Activated CD8-positive, alpha-beta T cell treated with anti-CD3 and anti-CD28 coated beads for 36 hours (primary cell): Measurements from ENCODE around the gene INSL3. TPM values are rescaled to one million over a fixed set of nuclear protein-coding genes. Genes with fewer than 3 reads are reported as not detected.
"Not testable (repeated sequence)": the region's sequence is repeated elsewhere in the genome, so short reads cannot be mapped to it uniquely, and the experiment has no call there.

Experiments used
- ATAC-seq: fragments of 200-7000 bp; cut with Tn5 transposase; one replicate; pipeline ENCODE4 v1.10.0; 2021; ENCODE audit warnings: mild to moderate bottlenecking, moderate library complexity
- CTCF ChIA-PET: fragments of 350-600 bp; sonication (Branson Sonifier 250); formaldehyde crosslinking; loops from one replicate; lab custom pipeline; 2021; ENCODE audit warnings: antibody characterized with exemption; lab: Charles Lee
- POLR2A ChIA-PET: fragments of 350-600 bp; sonication (Branson Sonifier 250); formaldehyde crosslinking; loops from one replicate; lab custom pipeline; 2021; ENCODE audit warnings: antibody characterized with exemption; lab: Charles Lee
- DNase-seq: peaks from one replicate; pipeline ENCODE4 v3.0.0-alpha.2; 2020
- H3K27ac Mint-ChIP-seq: one replicate; pipeline ENCODE4 v1.8.0; 2021; ENCODE audit warnings: mild to moderate bottlenecking, mixed read lengths
- H3K27me3 Mint-ChIP-seq: one replicate; pipeline ENCODE4 v1.8.0; 2021; ENCODE audit warnings: mixed read lengths
- H3K36me3 Mint-ChIP-seq: one replicate; pipeline ENCODE4 v1.8.0; 2021; ENCODE audit warnings: low read depth, mixed read lengths
- H3K4me1 Mint-ChIP-seq: one replicate; pipeline ENCODE4 v1.8.0; 2021; ENCODE audit warnings: low read depth, mixed read lengths
- H3K4me3 Mint-ChIP-seq: one replicate; pipeline ENCODE4 v1.8.0; 2021; ENCODE audit warnings: mild to moderate bottlenecking, moderate library complexity, mixed read lengths
- H3K9me3 Mint-ChIP-seq: one replicate; pipeline ENCODE4 v1.8.0; 2021; ENCODE audit warnings: mixed read lengths
- intact Hi-C: fragments of 100-400 bp; cut with micrococcal nuclease; formaldehyde crosslinking; loops from one replicate; pipeline ENCODE4 v1.10.0; 2022
- total RNA-seq, 2 experiments: library from RNA; stranded (reverse); gene quantifications; one replicate each; pipeline ENCODE4 v1.2.3, GENCODE V29; 2021
- TF ChIP-seq, protein P1 (sequence below): fragments of 200-600 bp; IDR thresholded peaks from one replicate; pipeline ENCODE4 v1.8.0; 2022; ENCODE audit warnings: antibody characterized with exemption, mild to moderate bottlenecking

Gene INSL3
- total RNA-seq, 2 experiments from 2014 or later, result 5.9 to 6.9 TPM

DNA sequence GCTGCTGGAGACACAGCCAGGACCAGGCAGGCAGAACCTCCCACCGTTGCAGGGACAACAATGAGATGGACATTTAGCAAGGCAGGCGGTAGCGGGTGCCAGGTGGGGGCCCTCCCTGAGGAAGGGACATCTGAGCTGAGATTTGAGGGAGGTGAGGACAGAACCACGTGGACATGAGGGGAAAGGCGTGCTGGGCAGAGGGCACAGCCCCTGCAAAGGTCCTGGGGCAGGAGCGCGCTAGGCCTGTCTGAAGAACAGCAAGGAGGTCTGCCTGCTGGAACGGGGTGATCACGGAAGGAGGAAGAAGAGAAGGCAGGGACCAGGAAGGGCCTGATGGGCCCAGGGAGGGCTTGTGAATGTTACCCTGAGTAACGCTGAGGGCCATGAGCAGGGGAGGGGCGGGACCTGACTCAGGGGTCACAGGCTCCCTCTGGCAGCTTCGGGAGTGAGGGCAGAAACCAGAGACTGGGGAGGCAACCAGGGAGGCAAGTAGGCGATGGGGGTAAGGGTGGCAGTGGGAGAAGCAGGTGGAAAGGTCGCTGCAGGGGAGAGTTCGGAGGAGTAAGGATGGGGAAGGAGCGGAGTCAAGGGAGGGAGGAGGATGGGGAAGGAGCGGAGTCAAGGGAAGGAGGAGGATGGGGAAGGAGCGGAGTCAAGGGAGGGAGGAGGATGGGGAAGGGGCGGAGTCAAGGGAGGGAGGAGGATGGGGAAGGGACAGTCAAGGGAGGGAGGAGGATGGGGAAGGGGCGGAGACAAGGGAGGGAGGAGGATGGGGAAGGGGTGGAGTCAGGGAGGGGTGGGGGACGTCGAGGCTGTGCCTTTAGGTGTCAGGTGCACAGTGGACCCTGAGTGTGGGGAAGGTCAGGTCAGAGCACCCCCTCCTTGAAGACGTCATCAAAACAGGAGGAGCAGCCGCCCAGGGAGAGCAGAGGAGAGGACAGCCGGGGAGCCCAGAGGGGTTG lies 42.1 kb downstream of the INSL3 start:
- H3K9me3 Mint-ChIP-seq, result no peaks in the 10 kb centered on the region
- CTCF ChIA-PET, result no interaction called here
- peak overlapping the region; percentile 59 for H3K27ac Mint-ChIP-seq
- H3K4me1 Mint-ChIP-seq, result peaks cover 29% of the 10 kb centered on the region
- POLR2A ChIA-PET, result interaction anchor here (1.5 kb wide), 1 partner anchor 153 kb away, joined by 3 read pairs; the partner anchor contains the start of gene CCDC124
- no peak for ATAC-seq
- TF ChIP-seq, protein P1, sequence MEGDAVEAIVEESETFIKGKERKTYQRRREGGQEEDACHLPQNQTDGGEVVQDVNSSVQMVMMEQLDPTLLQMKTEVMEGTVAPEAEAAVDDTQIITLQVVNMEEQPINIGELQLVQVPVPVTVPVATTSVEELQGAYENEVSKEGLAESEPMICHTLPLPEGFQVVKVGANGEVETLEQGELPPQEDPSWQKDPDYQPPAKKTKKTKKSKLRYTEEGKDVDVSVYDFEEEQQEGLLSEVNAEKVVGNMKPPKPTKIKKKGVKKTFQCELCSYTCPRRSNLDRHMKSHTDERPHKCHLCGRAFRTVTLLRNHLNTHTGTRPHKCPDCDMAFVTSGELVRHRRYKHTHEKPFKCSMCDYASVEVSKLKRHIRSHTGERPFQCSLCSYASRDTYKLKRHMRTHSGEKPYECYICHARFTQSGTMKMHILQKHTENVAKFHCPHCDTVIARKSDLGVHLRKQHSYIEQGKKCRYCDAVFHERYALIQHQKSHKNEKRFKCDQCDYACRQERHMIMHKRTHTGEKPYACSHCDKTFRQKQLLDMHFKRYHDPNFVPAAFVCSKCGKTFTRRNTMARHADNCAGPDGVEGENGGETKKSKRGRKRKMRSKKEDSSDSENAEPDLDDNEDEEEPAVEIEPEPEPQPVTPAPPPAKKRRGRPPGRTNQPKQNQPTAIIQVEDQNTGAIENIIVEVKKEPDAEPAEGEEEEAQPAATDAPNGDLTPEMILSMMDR, result no peak
- intact Hi-C loops, result no loop called here
- no peak overlapping the region for H3K4me3 Mint-ChIP-seq
- H3K36me3 Mint-ChIP-seq, result peaks cover 32% of the 10 kb centered on the region
- no peaks in the 10 kb centered on the region for H3K27me3 Mint-ChIP-seq
- no peak for DNase-seq

DNA sequence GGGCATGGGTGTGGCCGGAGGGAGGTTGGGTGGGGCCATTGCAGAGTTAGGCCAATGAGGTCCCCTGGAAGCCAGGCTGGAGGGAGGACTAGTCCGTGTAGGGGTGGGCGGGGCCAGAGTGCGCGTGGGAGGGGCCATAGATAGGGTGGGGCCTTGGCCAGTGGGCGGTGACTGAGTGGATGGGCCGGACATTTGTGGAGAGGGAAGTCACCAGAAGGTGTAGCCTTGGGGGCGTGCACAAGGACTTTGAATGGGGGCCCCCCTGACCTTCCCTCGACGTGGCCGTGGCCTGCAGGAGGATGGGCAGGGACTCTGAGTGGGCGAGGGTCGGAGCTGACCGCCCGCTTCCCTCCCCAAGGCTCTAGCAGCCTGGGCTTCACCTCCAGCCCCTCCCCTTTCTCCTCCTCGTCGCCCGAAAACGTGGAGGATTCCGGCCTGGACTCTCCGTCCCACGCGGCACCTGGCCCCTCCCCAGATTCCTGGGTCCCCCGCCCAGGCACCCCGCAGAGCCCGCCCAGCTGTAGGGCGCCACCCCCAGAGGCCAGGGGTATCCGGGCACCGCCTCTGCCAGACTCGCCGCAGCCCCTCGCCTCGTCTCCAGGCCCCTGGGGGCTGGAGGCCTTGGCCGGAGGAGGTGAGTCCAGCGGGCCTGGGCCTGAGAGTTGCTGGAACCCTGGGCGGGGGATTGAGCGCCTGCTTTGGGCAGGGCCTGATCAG lies 42.9 kb downstream of the INSL3 start:
- H3K4me3 Mint-ChIP-seq, result no peak overlapping the region
- H3K4me1 Mint-ChIP-seq, result peaks cover 29% of the 10 kb centered on the region
- peak; percentile 68 for ATAC-seq
- no peak overlapping the region for H3K27ac Mint-ChIP-seq
- ChIA-PET CTCF (no interaction called here), POLR2A (interaction anchor here (1.5 kb wide), 1 partner anchor 154 kb away, joined by 3 read pairs; the partner anchor contains the start of gene CCDC124)
- intact Hi-C loops, result no loop called here
- peaks cover 30% of the 10 kb centered on the region for H3K36me3 Mint-ChIP-seq
- no peaks in the 10 kb centered on the region for H3K9me3 Mint-ChIP-seq
- TF ChIP-seq, protein P1, result no peak
- peak; percentile 75 for DNase-seq
- no peaks in the 10 kb centered on the region for H3K27me3 Mint-ChIP-seq

DNA sequence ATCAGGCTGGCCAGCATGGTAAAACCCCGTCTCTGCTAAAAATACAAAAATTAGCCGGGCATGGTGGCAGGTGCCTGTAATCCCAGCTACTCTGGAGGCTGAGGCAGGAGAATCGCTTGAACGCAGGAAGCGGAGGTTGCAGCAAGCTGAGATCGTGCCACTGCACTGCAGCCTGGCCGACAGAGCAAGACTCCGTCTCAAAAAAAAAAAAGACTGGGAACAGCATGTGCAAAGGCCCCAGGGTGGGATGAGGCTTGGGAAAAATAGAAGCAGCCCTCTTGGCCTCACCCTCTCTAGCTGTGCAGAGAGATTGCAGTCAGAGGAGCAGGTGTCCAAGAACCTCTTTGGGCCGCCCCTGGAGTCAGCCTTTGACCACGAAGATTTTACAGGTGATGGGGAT lies 43.5 kb downstream of the INSL3 start:
- H3K27ac Mint-ChIP-seq, DNase-seq, intact Hi-C loops, H3K9me3 Mint-ChIP-seq, H3K27me3 Mint-ChIP-seq, H3K4me3 Mint-ChIP-seq, ATAC-seq: not testable (repeated sequence)
- Mint-ChIP-seq H3K36me3 (peaks cover 31% of the 10 kb centered on the region), H3K4me1 (peaks cover 29% of the 10 kb centered on the region)
- ChIA-PET CTCF (interaction anchor here (2.7 kb wide), 1 partner anchor 73 kb away, joined by 15 read pairs; no protein-coding TSS in a partner anchor), POLR2A (interaction anchor here (1.5 kb wide), 1 partner anchor 155 kb away, joined by 3 read pairs; the partner anchor contains the start of gene CCDC124)

DNA sequence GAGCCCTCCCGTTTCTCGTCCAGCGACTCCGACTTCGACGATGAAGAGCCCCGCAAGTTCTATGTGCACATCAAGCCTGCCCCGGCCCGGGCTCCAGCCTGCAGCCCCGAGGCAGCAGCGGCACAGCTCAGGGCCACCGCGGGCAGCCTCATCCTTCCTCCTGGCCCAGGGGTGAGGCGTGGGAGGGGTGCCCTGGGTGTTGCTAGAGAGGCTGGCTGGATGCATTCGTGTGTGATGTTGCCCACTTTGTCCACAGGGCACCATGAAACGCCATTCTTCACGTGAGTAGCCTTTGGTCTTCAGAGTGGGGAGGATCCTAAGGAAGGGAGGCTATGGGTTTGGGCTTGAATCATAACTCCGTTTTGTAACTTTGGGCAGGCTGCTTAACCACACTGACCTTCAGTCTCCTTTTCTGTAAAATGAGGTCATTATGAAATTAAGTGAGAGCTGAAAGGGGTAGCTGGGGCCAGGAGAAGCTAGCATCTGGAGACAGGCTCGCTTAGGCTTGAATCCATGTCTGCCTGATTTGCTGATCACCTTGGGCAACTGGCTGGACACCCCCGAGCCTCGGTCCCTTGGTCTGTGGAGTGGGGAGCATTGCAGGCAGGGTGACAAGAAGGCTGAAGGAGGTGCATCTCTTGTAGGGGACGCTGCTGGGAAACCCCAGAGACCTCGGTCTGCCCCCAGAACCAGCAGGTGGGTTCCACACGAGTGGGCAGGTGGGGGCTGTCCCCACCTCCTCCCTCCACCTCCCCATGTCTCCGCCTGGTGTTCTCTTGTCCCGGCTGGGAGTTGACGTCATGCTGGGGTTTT lies 45.1 kb downstream of the INSL3 start:
- DNase-seq (peak; percentile 48), ATAC-seq (peak; percentile 54)
- ChIA-PET CTCF (interaction anchor here (1.5 to 2.7 kb wide), 4 partner anchors 10 to 71 kb away, joined by 3 to 15 read pairs (median 8); no protein-coding TSS in a partner anchor), POLR2A (interaction anchor here (0.7 kb wide), 2 partner anchors 25 to 124 kb away, joined by 3 read pairs; partner anchors contain the start of gene FCHO1)
- TF ChIP-seq, protein P1, result no peak
- peak overlapping the region; percentile 81 for H3K27ac Mint-ChIP-seq
- intact Hi-C loops, result no loop called here
- H3K36me3 Mint-ChIP-seq, result peaks cover 32% of the 10 kb centered on the region
- H3K4me3 Mint-ChIP-seq, result no peak overlapping the region
- H3K4me1 Mint-ChIP-seq, result peaks cover 29% of the 10 kb centered on the region
- H3K9me3 Mint-ChIP-seq, result no peaks in the 10 kb centered on the region
- H3K27me3 Mint-ChIP-seq, result no peaks in the 10 kb centered on the region
